EH (cell line): Measurements from ENCODE around the gene THAP11.
"Not testable (repeated sequence)": the region's sequence is repeated elsewhere in the genome, so short reads cannot be mapped to it uniquely, and the experiment has no call there.

ENCODE experiments used
- DNase-seq: peaks from one replicate; pipeline ENCODE4 v3.0.0-alpha.2; 2015; ENCODE audit warnings: low read depth

Gene THAP11

DNA sequence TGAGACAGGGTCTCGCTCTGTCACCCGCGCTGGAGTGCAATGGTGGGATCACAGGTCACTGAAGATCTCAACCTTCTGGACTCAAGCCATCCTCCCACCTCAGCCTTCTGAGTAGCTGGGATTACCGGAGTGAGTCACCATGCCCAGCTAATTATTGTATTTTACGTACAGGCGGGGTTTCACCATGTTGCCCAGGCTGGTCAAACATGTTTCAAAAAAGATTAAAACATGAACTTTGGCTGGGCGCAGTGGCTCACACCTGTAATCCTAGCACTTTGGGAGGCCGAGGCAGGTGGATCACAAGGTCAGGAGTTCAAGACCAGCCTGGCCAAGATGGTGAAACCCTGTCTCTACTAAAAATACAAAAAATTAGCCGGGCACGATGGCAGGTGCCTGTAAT is 4.9 kb upstream of the THAP11 start:
- DNase-seq: not testable (repeated sequence)

DNA sequence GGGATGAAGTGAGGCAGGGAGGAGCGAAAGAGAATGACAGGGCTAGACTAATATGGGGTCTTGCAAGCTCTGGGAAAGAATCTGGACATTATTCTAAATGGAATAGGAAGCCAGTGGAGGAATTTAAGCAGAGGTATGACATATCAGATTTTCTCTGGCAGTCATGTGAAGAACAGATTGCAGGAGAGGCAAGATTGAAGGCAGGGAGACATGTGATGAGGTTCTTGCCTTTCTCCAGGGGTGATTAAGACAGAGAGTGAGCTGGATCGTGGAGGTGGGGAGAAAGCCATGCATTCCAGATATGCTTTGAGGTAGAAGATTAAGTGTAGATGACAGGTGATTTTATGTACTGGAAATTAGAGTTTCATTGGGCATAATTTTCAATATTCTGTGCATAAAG is 4.3 kb upstream of the THAP11 start:
- no peak for DNase-seq

DNA sequence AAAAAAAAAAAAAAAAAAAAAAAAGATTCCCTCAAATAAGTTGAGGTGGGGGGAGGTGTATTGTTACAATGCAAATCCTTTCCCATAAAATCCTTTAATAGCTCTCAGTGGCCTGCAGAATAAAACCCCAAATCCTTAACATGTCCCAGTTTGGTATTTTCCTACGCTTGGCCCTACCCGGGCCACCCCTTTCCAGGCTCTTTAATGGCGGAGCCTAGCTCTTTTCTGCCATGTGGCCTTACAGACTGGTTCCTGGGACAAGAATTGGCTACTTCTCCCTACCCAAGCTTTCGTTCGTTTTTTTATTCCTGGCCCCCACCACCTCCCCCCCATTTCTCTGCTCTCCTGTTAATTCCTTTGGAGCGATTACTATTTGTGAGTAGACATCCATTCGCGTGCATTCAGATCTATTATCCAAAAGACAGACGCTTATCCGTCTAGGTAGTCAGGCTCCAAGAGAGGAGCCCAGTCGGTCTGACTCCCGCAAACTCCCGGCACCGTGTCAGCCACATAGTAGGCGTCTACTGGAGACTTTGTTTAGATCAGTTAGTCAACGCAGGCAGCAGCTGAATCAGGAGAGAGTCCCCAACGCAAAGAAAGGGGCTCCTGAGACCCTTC is 813 bp upstream of the THAP11 start:
- no peak for DNase-seq

DNA sequence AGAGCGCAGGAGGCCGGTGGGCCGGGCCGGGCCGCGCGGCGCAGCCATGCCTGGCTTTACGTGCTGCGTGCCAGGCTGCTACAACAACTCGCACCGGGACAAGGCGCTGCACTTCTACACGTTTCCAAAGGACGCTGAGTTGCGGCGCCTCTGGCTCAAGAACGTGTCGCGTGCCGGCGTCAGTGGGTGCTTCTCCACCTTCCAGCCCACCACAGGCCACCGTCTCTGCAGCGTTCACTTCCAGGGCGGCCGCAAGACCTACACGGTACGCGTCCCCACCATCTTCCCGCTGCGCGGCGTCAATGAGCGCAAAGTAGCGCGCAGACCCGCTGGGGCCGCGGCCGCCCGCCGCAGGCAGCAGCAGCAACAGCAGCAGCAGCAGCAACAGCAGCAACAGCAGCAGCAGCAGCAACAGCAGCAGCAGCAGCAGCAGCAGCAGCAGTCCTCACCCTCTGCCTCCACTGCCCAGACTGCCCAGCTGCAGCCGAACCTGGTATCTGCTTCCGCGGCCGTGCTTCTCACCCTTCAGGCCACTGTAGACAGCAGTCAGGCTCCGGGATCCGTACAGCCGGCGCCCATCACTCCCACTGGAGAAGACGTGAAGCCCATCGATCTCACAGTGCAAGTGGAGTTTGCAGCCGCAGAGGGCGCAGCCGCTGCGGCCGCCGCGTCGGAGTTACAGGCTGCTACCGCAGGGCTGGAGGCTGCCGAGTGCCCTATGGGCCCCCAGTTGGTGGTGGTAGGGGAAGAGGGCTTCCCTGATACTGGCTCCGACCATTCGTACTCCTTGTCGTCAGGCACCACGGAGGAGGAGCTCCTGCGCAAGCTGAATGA is 606 bp downstream of the THAP11 start:
- DNase-seq: peak; percentile 59

DNA sequence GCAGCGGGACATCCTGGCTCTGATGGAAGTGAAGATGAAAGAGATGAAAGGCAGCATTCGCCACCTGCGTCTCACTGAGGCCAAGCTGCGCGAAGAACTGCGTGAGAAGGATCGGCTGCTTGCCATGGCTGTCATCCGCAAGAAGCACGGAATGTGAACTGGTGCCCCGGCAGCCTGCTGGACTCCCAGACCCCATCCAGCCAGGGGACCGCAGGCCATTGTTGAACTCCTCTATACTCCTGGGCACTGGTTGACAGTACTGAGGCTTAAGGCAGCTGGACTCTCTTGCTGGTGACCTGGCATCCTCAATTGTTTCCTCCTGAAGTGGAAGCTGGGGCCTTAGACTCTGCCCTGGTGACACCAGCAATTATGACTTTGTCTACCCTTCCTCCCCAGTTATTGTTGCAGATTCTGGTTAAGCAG is 1.2 kb downstream of the THAP11 start:
- DNase-seq: peak; percentile 58

DNA sequence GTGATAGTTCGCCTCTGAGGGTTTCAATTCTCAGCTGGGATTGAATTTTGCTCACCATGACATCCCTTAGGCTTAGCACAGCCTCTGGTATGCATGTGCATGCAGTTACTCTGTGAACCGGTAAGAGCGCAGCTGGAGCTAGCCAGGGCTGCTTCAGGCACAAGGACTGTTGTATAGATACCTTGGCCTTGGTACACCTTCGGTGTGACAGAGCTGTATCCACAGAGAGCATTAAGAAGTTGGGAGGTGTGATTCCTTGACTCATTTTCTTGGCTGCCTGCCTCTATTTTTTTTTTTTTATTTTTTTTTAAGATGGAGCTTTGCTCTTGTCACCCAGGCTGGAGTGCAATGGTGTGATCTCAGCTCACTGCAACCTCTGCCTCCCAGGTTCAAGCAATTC is 2.4 kb downstream of the THAP11 start:
- DNase-seq: peak; percentile 54

DNA sequence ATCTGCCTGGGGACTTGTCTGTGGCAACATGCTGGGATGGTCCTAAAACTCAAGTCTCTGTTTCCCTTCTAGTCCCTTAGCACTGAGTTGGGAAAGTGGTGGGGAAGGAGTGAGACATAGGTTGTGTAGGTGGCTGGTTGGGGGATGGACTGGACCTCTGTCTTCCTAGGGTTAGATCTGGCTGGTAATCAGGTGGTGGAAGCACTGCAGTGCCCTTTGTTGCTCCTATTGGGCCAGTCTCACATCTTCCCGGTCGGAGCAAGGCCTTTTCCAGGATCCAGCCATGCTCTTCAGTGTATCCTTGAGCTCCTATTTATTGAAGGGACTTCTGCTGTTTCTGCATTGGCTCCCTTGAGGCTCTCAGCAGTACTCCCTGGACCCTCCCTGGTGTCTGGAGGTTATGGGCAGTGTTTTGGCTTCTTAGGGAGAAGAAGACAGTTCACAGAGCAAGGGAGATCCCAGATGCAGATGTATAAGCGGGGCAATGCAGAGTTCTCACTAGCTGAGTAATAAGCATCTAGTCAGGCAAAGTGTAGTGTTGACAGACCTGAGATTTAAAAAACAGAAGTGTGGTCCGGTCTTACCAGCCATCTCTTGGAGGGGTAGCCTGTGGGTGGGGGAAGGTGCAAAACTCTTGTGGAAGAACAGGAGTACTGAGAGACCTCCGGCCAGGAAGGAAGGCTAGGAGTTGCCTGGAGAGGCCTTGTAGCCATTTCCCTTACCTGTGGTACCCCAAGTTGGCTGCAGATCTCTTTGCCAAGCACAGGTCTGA is 3.4 kb downstream of the THAP11 start:
- DNase-seq: no peak

DNA sequence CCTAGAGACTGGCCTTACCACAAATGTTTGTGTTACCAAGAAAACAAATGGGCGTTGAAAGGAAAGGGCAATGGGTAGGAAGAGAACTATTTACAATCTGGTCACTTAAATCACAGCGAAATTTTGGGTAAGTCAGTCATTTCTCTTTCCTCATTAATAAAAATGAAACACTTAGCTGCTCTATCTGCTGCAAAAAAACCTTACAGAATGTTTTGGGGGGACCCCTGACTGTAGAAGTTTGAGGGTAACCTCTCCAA is 3.9 kb downstream of the THAP11 start:
- DNase-seq: no peak

DNA sequence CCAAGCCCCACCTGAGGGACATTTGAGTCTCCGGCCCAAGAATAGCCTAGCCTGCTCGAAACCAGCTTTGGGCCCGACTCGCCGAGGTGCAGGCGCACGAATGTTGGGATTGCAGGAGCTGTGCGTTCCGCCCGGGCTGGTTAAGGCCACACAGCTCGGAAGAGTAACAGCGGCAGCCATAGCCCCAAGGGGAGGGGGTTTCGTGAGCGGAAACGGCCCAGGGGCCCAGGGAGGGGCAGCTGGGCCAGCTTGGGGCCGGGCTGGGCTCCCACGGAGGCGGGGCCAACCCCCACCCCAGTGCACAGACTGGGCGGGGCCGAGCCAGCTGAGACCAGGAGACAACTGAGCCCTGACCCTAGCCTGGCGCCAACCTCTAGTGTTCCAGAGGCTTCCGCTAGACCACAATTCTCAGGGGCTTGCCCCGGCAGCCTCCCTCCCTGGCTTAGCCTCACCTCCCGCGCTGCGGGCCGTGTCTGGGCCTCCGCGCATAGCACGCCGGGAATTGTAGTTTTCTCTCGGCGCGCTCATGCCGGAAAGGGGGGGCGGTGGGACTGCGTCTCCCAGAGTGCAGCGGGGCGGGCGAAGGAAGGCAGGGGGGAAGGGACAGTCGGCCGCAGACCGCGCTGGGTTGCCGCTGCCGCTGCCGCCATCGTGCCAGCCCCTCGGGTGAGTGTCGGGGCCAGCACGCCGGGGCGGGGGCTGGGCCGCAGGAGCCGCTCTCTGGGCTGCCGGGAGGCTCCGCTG is 4.4 kb downstream of the THAP11 start, which contains the start of gene NUTF2:
Gene NUTF2 (plus strand): TSS at position 614 of the 744 bp plus-strand sequence. CDS start 18,198 bp downstream, outside the sequence.
- peak; percentile 93 for DNase-seq

DNA sequence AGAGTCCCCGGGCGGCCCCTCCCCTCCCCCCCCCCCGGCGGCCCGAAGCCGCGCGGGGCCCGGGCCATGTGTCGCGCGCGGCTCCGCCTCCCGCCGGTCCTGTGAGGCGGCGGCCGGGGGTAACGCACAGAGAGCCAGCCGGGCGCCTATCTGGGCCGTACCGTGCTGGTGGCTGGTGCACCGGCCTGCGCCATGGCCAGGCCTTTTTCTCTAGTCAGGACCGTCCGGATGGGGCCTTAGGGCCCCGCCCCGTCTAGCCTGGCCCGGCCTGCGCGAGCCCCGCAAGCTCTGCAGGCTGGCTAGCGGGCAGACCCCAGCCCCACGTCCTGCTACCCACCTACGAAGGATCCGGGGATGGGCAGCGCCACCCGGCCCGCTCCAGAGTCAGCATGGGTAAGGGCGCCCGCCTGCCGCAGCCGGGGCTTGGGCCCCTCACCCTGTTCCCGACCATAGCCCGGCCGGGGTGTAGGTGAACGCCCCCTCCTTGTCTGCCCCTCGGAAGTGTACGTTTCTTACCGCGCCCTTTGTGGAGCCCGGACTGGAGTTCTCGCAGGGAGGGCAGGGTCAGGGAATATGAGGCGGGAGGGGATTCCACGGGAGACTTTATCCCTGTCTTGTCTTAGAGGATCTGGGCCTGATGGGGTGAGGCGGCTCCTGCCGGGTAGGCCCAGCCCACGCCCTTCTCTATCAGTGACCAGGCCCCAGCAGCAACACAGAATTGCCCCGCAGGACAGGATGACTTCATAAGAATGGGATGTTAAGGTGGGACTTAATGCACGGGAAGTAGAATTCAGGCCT is 5.1 kb downstream of the THAP11 start, which contains the start of gene CENPT:
Gene CENPT (minus strand): TSS at position 630 of the 798 bp plus-strand sequence. CDS start 13,834 bp downstream, outside the sequence.
- DNase-seq: peak; percentile 76

DNA sequence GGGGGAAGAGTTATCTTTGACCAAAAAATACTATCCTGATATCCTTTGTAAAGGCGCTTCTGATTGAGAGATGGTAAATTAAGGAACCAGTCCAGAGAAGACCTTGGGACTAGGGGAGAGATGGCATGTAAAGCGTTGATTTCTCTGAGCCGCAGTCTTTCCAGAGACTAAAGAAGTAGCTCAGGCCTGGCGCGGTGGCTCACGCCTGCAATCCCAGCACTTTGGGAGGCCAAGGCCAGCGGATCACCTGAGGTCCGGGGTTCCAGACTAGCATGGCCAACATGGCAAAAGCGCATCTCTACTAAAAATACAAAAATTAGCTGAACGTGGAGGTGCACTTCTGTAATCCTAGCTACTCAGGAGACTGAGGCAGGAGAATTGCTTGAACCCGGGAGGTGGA is 6.0 kb downstream of the THAP11 start:
- DNase-seq: no peak

DNA sequence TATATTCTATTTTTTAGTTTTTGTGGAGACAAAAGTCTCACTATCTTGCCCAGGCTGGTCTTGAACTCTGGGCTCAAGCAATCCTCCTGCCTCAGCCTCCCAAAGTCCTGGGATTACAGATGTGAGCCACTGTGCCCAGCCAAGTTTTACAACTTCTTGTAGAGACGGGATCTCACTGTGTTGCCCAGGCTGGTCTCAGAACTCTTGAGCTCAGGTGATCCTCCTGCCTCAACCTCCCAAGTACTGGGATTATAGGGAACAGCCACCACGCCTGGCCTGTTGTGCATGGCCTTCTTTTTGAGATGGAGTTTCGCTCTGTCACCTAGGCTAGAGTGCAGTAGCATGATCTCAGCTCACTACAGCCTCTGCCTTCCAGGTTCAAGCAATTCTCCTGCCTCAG is 11.6 kb downstream of the THAP11 start:
- no peak for DNase-seq

DNA sequence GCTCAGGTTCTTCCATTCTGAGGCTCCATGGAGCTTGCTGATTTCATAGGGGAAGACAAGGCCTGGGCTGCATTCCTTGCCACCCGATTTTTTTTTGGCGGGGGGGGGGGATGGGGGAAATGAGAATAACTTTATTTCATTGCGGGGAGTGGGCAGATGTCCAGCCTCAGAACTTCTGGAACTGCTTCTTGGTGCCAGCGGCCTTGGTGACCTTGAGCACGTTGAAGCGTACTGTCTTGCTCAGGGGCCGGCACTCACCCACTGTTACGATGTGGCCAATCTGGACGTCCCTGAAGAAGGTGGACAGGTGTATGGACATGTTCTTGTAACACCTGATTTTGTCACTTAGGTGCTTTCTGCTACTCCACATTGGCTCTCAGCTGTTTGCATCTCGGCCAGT is 13.7 kb downstream of the THAP11 start:
- DNase-seq: no peak

DNA sequence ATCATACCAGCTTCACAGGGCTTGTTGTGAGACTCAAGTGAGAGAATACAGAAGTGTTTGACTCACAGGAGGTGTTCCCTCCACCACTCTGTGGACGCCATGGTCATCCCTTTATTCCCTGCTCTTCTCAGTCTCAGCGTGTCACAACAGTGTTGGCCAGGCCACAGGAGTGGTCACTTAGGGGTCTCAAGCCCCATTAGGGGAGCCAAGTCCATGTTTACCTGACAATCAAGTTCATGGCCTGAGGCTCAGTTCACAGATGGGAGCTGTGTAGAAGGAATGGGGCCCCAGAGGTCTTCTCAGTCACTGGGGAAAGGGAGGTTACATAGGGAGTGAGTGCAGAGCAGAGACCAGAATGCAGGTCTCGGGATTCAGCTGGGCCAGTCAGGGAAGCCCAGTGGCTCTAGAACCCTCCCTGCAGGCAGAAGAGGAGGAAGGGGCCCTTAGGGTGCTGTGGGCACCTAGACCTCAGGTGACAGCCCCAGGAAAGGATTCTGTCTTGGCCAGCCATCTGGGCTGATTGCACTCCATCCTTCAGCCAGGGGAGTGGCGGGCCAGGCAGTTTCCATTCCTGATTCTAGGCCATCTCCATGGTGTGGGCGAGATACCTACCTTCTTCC is 14.9 kb downstream of the THAP11 start:
- no peak for DNase-seq

DNA sequence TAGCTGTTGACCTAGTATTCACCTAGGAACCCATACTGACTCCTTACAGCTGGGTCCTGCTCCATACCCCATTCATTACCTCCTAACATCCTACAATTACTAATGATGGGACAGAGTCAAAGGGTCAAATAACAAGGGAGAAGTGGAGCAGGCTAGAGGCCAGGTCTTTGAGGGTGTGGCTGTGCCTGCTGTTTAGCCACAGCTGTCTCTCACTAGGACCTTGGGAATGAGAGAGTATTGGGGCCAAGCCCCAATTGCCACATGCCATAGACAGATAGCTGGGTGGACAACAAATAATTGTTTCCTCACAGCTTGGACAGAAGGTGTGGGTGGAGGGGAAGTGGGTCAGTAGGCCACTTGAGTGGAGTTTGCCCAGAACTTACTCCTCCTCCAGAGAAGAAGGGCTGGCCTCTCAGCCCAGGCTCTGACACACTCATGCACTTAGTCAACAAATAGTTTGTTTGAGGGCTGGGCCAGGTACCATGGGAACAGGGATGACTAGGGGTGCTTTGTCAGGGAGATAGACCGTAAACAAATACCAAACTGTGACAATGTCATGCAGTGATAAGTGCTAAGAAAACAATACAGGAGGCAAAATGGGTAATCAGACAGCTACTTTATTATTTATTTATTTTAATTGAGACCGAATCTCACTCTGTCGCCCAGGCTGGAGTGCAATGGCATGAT is 15.6 kb downstream of the THAP11 start:
- DNase-seq: peak; percentile 95

DNA sequence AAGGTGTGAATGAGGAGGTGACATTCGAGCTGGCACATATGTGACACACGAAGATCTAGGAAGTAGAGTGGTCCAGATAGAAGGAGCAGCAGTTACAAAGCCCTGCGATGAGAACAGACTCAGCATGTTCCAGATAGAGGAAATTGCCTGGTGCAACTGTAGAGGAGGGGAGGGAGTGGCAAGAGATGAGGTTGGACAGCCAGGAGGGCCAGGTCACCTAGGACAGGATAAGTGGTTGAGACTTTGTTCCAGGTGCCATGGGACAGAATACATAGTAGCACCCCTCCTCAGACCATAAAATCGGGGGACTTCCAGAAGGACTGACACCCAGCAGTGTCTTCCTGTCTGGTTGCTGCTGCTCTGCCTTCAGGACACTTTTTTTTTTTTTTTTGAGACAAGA is 16.4 kb downstream of the THAP11 start:
- no peak for DNase-seq

DNA sequence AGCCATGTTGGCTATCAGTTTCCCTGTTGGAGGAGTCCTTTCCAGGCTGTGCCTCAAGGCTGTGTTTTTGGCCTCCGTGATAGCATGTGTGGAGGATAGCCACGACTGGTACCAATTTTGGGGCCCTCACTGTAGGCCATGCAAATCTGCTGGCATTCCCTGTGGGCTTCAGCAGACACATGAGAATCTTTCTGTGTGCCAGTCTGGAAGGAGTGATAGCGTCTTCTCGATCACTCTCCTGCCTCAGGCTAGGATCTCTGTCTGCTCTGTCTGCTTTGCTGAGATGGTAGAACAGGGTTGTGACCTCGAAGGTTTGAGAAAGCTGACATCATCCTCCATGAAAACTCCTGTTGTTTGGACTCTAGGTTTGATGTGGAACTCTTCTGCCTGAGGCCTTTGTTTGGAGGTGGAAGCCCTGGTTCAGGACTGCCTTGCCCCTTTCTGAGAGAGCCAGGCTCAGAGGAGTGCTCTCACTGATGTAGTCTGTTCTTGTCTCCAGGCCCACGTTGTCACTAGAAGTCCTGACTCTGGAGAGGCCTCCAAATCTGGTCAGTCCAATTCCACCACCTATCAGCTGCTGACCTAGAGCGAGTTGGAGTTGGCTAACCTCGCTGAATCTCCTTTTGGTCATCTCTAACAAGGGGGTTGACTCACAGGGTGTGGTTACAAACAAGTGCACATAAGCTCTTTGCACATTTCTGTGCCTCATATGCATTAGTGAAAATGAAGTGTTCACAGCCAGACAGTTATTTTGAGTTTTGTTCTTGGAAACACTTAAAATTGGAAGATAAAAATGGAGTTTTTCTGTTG is 18.7 kb downstream of the THAP11 start:
- peak; percentile 55 for DNase-seq

DNA sequence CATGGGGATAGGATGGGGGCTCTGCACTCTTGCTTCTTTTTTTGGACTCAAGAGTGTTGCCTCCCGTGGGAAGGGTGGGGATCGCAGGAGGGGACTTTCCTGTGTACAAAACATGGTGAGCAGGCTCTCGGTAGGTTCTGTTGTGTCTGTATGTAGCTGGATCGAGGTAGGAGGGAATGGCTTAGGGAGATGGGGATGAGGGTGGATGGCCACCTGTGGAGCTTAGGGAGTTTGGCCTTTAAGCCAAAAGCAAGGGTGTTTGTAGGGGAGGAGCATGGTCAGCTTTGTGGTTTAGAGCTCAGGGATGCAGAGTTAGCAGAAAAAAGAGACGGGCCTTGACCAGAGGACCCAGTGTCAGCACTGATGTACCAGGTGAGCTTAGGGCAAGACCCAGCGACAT is 19.8 kb downstream of the THAP11 start:
- DNase-seq: no peak
